SK-N-MC (cell line): ENCODE results near the gene PCDHGC3.

Experiments used
- EZH2 ChIP-seq: fragments of 200-600 bp; sonication (generic); IDR thresholded peaks from one replicate; pipeline ENCODE4 v1.6.1; 2017; ENCODE audit warnings: antibody characterized with exemption
- POLR2AphosphoS5 ChIP-seq: IDR thresholded peaks from 2 replicates; pipeline ENCODE4 v1.6.1; 2012; ENCODE audit warnings: mild to moderate bottlenecking, low read depth, low read length, borderline replicate concordance

DNA sequence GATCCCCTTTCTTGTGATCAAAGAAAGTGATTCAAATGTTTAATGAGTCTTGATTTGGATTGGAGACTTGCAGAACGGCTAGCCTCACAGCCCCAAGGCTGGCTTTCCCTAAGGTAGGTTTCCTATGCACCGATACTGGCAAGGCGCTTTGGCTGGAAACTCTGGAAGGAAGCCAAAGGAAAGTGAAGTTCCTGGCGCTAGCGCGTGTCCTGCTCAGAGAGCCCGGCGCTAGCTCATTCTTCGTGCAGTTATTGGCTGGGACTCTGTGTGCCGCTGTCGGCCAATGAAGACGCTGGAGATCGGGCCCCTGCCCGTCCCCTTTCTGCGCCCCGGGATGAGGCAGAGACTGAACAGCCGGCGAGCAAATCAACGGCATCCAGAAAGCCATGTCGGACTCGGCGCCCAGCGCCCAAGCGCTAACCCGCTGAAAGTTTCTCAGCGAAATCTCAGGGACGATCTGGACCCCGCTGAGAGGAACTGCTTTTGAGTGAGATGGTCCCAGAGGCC is at the start of gene PCDHGC3:
- TF ChIP-seq EZH2 (no peak), POLR2AphosphoS5 (peak; percentile 72)
